ENCODE data around the gene P2RY8. TPM values are rescaled to one million over a fixed set of nuclear protein-coding genes. Genes with fewer than 3 reads are reported as not detected.

P2RY8 gene
- total RNA-seq, 1 experiment from 2014 or later = not detected

DNA sequence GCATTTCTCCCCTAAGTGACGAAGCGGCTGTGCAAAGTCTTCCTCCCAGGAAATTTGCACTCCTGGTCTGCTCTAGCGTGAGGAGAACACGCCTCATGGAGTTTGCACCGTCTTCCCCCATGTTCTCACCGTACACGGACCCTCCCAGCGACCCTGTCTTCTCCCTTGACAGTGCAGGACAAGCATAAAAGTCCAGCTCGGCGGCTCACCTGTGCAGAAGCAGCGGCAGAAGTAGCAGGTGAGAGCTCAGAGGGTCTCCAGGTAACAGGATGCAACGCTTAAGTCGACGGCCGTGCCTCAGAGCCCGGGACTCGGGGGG lies 314 bp downstream of the P2RY8 start:
- H3K36me3 ChIP-seq (ENCODE audit: control insufficient read depth, insufficient read depth, low read length) = no peaks in the 10 kb centered on the region
- H3K4me3 ChIP-seq (ENCODE audit: low read depth, low read length) = peak overlapping the region; percentile 16
- POLR2A ChIA-PET = no interaction called here
- no peaks in the 10 kb centered on the region for H3K4me1 Mint-ChIP-seq (ENCODE audit: low read depth, unreplicated experiment)
- intact Hi-C loops (cut with micrococcal nuclease; ENCODE audit: unreplicated experiment) = no loop called here
- H3K36me3 Mint-ChIP-seq (ENCODE audit: insufficient read depth, unreplicated experiment) = no peaks in the 10 kb centered on the region
- H3K27me3 Mint-ChIP-seq (ENCODE audit: insufficient read depth, unreplicated experiment) = no peaks in the 10 kb centered on the region
- H3K9me3 Mint-ChIP-seq (ENCODE audit: unreplicated experiment) = no peaks in the 10 kb centered on the region
- CTCF ChIA-PET = no interaction called here
- DNase-seq = no peak
- TF ChIP-seq, protein P1, sequence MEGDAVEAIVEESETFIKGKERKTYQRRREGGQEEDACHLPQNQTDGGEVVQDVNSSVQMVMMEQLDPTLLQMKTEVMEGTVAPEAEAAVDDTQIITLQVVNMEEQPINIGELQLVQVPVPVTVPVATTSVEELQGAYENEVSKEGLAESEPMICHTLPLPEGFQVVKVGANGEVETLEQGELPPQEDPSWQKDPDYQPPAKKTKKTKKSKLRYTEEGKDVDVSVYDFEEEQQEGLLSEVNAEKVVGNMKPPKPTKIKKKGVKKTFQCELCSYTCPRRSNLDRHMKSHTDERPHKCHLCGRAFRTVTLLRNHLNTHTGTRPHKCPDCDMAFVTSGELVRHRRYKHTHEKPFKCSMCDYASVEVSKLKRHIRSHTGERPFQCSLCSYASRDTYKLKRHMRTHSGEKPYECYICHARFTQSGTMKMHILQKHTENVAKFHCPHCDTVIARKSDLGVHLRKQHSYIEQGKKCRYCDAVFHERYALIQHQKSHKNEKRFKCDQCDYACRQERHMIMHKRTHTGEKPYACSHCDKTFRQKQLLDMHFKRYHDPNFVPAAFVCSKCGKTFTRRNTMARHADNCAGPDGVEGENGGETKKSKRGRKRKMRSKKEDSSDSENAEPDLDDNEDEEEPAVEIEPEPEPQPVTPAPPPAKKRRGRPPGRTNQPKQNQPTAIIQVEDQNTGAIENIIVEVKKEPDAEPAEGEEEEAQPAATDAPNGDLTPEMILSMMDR (IDR thresholded peaks at IDR 0.05; ENCODE audit: insufficient read depth in 1 of 2, low read depth in 1 of 2, low read length in 1 of 2, severe bottlenecking in 1 of 2, unreplicated experiment in 1 of 2) = no peak
- H3K4me1 ChIP-seq = no peaks in the 10 kb centered on the region
- no peaks in the 10 kb centered on the region for H3K27me3 ChIP-seq (replicated peaks; ENCODE audit: control insufficient read depth, insufficient read depth, low read length)
- no peak overlapping the region for H3K27ac Mint-ChIP-seq (ENCODE audit: unreplicated experiment)
- H3K4me3 Mint-ChIP-seq (ENCODE audit: unreplicated experiment) = peak overlapping the region; percentile 58
- no peaks in the 10 kb centered on the region for H3K9me3 ChIP-seq
- BruUV-seq (replicated peaks) = no TSS peak

DNA sequence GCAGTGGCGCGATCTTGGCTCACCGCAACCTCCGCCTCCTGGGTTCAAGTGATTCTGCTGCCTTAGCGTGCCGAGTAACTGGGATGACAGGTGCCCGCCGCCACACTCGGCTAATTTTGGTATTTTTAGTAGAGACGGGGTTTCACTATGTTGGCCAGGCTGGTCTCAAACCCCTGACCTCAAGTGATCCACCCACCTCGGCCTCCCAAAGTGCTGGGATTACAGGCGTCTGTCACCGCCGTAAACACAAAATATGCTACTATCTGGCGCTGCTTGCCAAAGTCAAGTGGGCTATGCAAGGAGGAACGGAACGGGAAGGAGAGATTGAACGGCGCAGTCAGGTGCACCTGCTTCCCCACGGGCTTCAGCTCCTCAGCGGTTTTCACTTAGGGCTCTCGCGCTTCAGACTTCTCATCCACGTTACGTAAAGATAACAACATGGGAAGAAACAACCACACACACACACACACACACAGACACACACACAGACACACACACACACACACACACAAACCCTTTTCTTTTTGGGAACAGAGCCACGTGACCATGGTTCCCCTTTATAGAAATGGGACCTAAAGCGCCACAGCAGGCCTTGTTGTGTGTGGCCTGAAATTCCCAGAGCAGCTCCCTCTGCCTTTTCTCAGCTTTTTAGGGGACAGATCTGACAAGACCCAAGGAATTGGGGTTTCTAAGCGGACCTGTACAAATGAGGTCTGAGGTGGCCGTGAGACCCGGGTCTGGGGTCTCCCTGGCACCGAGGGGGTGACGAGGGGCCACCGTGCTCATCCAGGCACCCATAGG lies 1.5 kb downstream of the P2RY8 start:
- Mint-ChIP-seq H3K27ac (ENCODE audit: unreplicated experiment) (no peak overlapping the region), H3K9me3 (ENCODE audit: unreplicated experiment) (no peaks in the 10 kb centered on the region), H3K4me1 (ENCODE audit: low read depth, unreplicated experiment) (no peaks in the 10 kb centered on the region), H3K27me3 (ENCODE audit: insufficient read depth, unreplicated experiment) (no peaks in the 10 kb centered on the region), H3K36me3 (ENCODE audit: insufficient read depth, unreplicated experiment) (no peaks in the 10 kb centered on the region), H3K4me3 (ENCODE audit: unreplicated experiment) (no peak overlapping the region)
- H3K9me3 ChIP-seq = no peaks in the 10 kb centered on the region
- TF ChIP-seq, protein P1 (IDR thresholded peaks at IDR 0.05; ENCODE audit: insufficient read depth in 1 of 2, low read depth in 1 of 2, low read length in 1 of 2, severe bottlenecking in 1 of 2, unreplicated experiment in 1 of 2) = no peak
- DNase-seq = no peak
- intact Hi-C loops (cut with micrococcal nuclease; ENCODE audit: unreplicated experiment) = no loop called here
- no peak overlapping the region for H3K4me3 ChIP-seq (ENCODE audit: low read depth, low read length)
- BruUV-seq (replicated peaks) = no TSS peak
- no peaks in the 10 kb centered on the region for H3K4me1 ChIP-seq
- ChIA-PET CTCF (no interaction called here), POLR2A (no interaction called here)
- H3K27me3 ChIP-seq (replicated peaks; ENCODE audit: control insufficient read depth, insufficient read depth, low read length) = no peaks in the 10 kb centered on the region
- H3K36me3 ChIP-seq (ENCODE audit: control insufficient read depth, insufficient read depth, low read length) = no peaks in the 10 kb centered on the region

DNA sequence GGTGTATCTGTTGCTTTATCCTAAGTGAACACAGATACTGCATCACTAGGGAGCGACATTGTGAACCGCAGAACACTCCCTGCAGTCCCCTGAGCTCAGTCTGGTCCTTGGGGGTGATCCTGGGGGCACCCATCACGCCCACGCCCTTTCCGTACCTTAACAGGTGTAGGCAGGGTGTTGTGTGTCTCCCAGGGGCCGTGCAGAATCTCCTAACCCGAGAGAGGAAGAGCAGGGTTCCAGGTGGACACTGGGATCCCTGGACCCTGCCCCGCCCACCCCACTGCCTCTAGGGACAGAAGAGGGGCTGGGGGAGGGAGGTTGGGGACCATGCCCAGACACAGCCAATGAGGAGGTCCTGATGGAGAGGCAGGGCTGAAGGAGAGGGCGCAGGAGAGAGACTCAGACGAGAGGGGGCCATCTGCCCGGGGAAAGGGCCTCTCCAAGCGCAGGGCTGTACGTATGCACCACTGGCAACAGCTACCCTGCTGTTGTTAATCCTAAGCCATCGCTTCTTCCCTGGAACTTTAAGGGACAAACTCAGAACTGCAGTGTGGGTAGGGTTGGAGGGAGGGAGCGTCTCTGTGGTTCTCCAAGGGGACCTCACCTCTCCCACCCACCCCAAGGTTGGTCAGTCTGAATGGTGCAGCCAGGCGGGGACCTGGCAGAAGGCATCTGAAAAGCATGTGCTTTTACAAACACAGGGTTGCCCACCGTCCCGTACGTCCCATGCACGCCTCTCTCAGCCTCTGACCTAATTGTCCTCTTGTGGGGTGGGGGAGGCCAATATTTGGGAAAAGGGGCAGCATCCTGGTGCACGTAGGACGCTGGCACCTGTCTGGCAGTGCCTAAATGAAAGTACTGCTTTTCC lies 2.5 kb downstream of the P2RY8 start:
- Mint-ChIP-seq H3K4me3 (ENCODE audit: unreplicated experiment) (no peak overlapping the region), H3K27ac (ENCODE audit: unreplicated experiment) (no peak overlapping the region), H3K9me3 (ENCODE audit: unreplicated experiment) (no peaks in the 10 kb centered on the region), H3K4me1 (ENCODE audit: low read depth, unreplicated experiment) (no peaks in the 10 kb centered on the region), H3K36me3 (ENCODE audit: insufficient read depth, unreplicated experiment) (no peaks in the 10 kb centered on the region), H3K27me3 (ENCODE audit: insufficient read depth, unreplicated experiment) (no peaks in the 10 kb centered on the region)
- Histone ChIP-seq H3K4me1 (no peaks in the 10 kb centered on the region), H3K9me3 (no peaks in the 10 kb centered on the region), H3K27me3 (replicated peaks; ENCODE audit: control insufficient read depth, insufficient read depth, low read length) (no peaks in the 10 kb centered on the region), H3K4me3 (ENCODE audit: low read depth, low read length) (no peak overlapping the region), H3K36me3 (ENCODE audit: control insufficient read depth, insufficient read depth, low read length) (no peaks in the 10 kb centered on the region)
- CTCF ChIA-PET = no interaction called here
- intact Hi-C loops (cut with micrococcal nuclease; ENCODE audit: unreplicated experiment) = no loop called here
- no TSS peak for BruUV-seq (replicated peaks)
- TF ChIP-seq, protein P1 (IDR thresholded peaks at IDR 0.05; ENCODE audit: insufficient read depth in 1 of 2, low read depth in 1 of 2, low read length in 1 of 2, severe bottlenecking in 1 of 2, unreplicated experiment in 1 of 2) = no peak
- POLR2A ChIA-PET = no interaction called here
- DNase-seq = no peak
